GM23248 (cell line): ENCODE data around the gene VDAC1.

Experiments used
- EZH2 ChIP-seq: fragments of 200-600 bp; sonication (generic); IDR thresholded peaks from 2 replicates; pipeline ENCODE4 v1.6.1; 2018; ENCODE audit warnings: antibody characterized with exemption, mild to moderate bottlenecking; ENCODE audit not compliant: insufficient read depth, poor library complexity, severe bottlenecking
- EZH2phosphoT487 ChIP-seq: fragments of 200-600 bp; sonication (generic); IDR thresholded peaks from 2 replicates; pipeline ENCODE4 v1.6.1; 2018; ENCODE audit warnings: antibody characterized with exemption, moderate library complexity, mild to moderate bottlenecking, low read depth; ENCODE audit not compliant: insufficient read depth

DNA sequence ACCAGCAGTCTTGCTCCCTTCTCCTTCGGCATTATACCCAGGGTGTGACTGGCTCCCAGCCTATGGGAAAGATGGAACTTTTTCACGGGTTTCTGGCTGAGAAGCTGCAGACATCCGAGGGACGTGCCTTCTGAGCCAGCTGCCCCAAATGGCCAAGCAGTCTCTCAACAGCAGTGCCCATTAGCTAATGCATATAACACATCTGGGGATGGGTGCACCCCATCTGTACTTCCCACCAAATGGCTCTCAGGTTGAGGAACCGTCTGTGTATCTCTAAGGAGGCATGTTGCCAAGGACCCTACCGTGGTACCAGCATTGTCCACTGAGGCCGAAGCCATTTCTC, 61.3 kb downstream of the VDAC1 start:
- TF ChIP-seq EZH2: no peak
- no peak for TF ChIP-seq EZH2phosphoT487
